ENCODE measurements around the gene SLTM.

The SLTM gene

DNA sequence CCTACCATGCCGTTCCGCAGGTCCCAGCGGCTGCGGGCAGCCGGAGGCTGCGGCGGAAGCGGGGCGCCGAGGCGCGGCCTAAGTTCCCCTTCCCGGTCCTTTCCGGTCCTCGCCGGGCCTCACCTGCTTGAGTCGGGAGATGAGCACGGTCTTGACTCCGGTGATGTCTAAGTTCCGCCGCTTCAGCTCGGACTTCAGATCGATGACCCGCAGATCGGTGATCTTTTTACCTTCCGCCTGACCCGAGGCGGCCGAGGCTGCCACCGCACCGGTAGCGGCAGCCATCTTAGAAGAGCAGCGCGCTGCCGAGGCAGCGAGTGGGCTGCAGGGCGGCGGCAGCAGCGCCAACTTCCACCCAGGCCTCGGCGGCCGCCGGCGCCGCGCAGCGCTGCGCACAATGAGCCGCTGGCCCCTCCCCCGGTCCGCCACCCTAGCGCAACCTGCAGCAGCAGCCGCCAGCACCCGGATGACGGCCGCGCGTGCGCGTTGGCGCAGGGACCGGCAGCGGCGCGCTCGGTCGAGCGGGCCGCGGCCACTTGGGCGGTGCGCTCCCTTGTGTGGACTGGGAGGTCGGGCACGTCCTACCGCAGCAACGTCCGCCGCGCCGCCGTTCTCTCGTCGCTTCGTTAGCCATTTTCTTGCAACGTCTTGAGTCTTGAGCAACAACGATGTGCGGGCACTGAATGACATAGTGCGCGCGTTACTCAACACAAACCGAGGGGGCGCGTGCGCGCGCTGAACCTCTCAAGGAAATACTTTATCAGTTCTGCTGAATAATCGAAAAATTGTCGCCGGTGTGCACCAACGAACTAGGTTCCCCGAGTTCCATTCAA lies at the start of gene SLTM:
TSS of gene SLTM (minus strand) at position 399 of the 833 bp plus-strand sequence. CDS start at position 285, 114 bp downstream.
- peaks cover 7 to 11% of the 10 kb centered on the region in 2 donors for H3K36me3 ChIP-seq (ENCODE audit: control insufficient read depth in 2 of 2, insufficient read depth in 2 of 2, low read length in 2 of 2)
- H3K27ac ChIP-seq (ENCODE audit: low read depth in 2 of 2, low read length in 2 of 2), result peak within 1 kb of the TSS; percentile 99
- H3K4me1 ChIP-seq (ENCODE audit: control insufficient read depth in 2 of 2, insufficient read depth in 2 of 2, low read length in 2 of 2), result peaks cover 3 to 21% of the 10 kb centered on the region in 2 donors
- no peaks in the 10 kb centered on the region for H3K9me3 ChIP-seq (ENCODE audit: control insufficient read depth in 2 of 2, low read length in 2 of 2)
- H3K27me3 ChIP-seq (ENCODE audit: control insufficient read depth in 2 of 2, insufficient read depth in 2 of 2, low read length in 2 of 2), result no peaks in the 10 kb centered on the region
- peak within 1 kb of the TSS; percentile 99 to 100 for H3K9ac ChIP-seq (ENCODE audit: low read depth in 1 of 2, low read length in 2 of 2)
- H3K4me3 ChIP-seq (ENCODE audit: low read length in 2 of 2), result peak within 1 kb of the TSS; percentile 98 to 99

DNA sequence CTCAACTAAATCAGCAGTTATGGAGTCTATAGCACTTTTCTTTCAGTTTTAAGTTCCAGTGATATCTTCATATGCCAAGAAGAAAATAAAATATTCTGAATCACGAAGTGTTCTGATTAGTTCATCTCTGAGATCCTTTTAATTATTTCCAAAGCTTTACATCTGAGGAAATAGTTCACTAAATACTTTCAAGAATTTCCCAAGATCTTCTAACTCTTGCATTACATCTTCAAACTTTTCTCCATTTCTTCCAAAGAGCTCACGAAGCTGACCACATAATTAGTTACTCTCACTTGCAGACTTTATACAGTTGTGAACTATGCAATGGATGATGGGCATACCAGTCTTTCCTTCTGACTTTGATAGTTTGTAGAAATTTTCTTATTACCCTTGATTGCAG lies 49.8 kb upstream of the SLTM start:
- H3K9me3 ChIP-seq (ENCODE audit: control insufficient read depth in 2 of 2, low read length in 2 of 2), result no peaks in the 10 kb centered on the region
- H3K4me3 ChIP-seq (ENCODE audit: low read length in 2 of 2), result no peak overlapping the region
- H3K9ac ChIP-seq (ENCODE audit: low read depth in 1 of 2, low read length in 2 of 2), result no peak overlapping the region
- H3K27ac ChIP-seq (ENCODE audit: low read depth in 2 of 2, low read length in 2 of 2), result no peak overlapping the region
- no peaks in the 10 kb centered on the region for H3K36me3 ChIP-seq (ENCODE audit: control insufficient read depth in 2 of 2, insufficient read depth in 2 of 2, low read length in 2 of 2)
- H3K27me3 ChIP-seq (ENCODE audit: control insufficient read depth in 2 of 2, insufficient read depth in 2 of 2, low read length in 2 of 2), result no peaks in the 10 kb centered on the region
- H3K4me1 ChIP-seq (ENCODE audit: control insufficient read depth in 2 of 2, insufficient read depth in 2 of 2, low read length in 2 of 2), result peaks cover 6 to 8% of the 10 kb centered on the region in 2 donors

DNA sequence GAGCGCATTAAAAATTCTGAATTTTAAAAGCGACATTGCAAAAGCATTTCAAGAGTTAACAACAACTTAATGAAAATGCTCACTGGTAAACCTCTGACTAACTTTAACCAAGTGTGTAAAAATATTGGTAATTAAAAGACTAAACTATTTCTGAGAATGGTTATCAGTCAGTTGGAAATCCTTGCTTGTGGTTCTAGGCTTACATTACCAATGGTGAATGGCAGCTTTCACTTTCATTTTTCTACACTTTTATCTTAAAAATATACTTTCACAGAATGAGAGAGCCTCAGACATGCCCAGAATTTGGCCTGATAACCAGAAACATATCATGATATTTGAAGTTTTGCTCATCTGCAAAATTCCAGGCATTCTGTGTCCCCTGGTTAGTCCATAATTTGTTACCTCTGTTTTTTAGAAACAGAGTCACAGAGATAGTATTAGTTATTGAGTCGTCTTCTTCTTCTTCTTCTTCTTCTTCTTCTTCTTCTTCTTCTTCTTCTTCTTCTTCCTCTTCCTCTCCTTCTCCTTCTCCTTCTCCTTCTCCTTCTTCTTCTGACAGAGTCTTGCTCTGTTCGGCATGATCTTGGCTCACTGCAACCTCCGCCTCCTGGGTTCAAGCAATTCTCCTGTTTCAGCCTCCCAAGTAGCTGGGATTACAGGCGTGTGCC lies 48.5 kb upstream of the SLTM start:
- no peak overlapping the region for H3K9ac ChIP-seq (ENCODE audit: low read depth in 1 of 2, low read length in 2 of 2)
- no peaks in the 10 kb centered on the region for H3K36me3 ChIP-seq (ENCODE audit: control insufficient read depth in 2 of 2, insufficient read depth in 2 of 2, low read length in 2 of 2)
- H3K4me1 ChIP-seq (ENCODE audit: control insufficient read depth in 2 of 2, insufficient read depth in 2 of 2, low read length in 2 of 2), result peaks cover 6 to 8% of the 10 kb centered on the region in 2 donors
- H3K9me3 ChIP-seq (ENCODE audit: control insufficient read depth in 2 of 2, low read length in 2 of 2), result no peaks in the 10 kb centered on the region
- H3K27me3 ChIP-seq (ENCODE audit: control insufficient read depth in 2 of 2, insufficient read depth in 2 of 2, low read length in 2 of 2), result no peaks in the 10 kb centered on the region
- H3K27ac ChIP-seq (ENCODE audit: low read depth in 2 of 2, low read length in 2 of 2), result no peak overlapping the region
- no peak overlapping the region for H3K4me3 ChIP-seq (ENCODE audit: low read length in 2 of 2)

DNA sequence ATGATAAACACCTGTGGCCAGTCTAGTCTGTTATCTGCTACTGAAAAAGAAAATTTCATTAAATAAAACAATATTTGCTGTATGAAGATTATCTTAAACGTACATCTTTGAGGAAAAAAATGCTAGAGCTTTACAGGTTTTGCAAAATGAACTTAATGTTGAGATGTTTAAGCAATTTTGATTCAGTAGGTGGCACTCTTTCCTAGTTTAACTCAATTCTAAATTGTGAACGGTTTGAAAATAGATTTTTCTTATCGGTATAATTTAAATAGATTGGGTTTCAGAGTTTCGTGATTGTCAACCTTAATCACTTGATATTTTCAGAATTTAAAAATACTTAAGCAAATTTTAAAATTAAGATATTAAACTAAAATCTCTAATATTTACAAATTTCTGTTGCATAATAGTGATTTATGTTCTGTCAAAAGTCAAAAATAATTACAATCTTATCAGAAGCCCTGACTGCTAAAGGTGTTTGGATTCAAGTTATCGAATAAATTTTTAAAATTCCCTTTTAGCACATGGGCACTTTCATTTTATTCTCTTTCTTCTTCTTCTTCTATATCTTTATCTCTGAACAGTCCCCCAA lies 47.0 kb upstream of the SLTM start:
- no peaks in the 10 kb centered on the region for H3K27me3 ChIP-seq (ENCODE audit: control insufficient read depth in 2 of 2, insufficient read depth in 2 of 2, low read length in 2 of 2)
- H3K36me3 ChIP-seq (ENCODE audit: control insufficient read depth in 2 of 2, insufficient read depth in 2 of 2, low read length in 2 of 2), result no peaks in the 10 kb centered on the region
- H3K9ac ChIP-seq (ENCODE audit: low read depth in 1 of 2, low read length in 2 of 2), result no peak overlapping the region
- H3K4me3 ChIP-seq (ENCODE audit: low read length in 2 of 2), result no peak overlapping the region
- no peaks in the 10 kb centered on the region for H3K9me3 ChIP-seq (ENCODE audit: control insufficient read depth in 2 of 2, low read length in 2 of 2)
- H3K27ac ChIP-seq (ENCODE audit: low read depth in 2 of 2, low read length in 2 of 2), result no peak overlapping the region
- H3K4me1 ChIP-seq (ENCODE audit: control insufficient read depth in 2 of 2, insufficient read depth in 2 of 2, low read length in 2 of 2), result peaks cover 6% of the 10 kb centered on the region in 2 donors

DNA sequence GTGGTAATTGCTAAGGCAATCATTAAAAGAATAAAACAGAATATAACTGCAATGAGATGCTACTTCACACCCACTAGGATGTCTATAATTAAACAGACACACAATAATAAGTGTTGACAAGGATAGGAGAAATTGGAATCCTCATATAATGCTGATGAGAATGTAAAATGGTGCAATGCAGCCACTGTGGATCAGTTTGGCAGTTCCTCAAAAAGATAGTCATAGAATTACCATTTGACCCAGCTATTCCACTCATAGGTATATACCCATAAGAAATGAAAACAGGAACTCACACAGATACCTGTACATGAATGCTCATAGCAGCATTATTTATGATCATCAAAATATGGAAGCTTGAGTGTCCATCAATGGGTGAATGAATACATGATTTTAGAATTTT lies 44.4 kb upstream of the SLTM start:
- Histone ChIP-seq H3K4me3 (ENCODE audit: low read length in 2 of 2) (no peak overlapping the region), H3K36me3 (ENCODE audit: control insufficient read depth in 2 of 2, insufficient read depth in 2 of 2, low read length in 2 of 2) (no peaks in the 10 kb centered on the region), H3K27ac (ENCODE audit: low read depth in 2 of 2, low read length in 2 of 2) (no peak overlapping the region), H3K9me3 (ENCODE audit: control insufficient read depth in 2 of 2, low read length in 2 of 2) (no peaks in the 10 kb centered on the region), H3K4me1 (ENCODE audit: control insufficient read depth in 2 of 2, insufficient read depth in 2 of 2, low read length in 2 of 2) (peaks cover 6% of the 10 kb centered on the region in 2 donors), H3K9ac (ENCODE audit: low read depth in 1 of 2, low read length in 2 of 2) (no peak overlapping the region), H3K27me3 (ENCODE audit: control insufficient read depth in 2 of 2, insufficient read depth in 2 of 2, low read length in 2 of 2) (no peaks in the 10 kb centered on the region)

DNA sequence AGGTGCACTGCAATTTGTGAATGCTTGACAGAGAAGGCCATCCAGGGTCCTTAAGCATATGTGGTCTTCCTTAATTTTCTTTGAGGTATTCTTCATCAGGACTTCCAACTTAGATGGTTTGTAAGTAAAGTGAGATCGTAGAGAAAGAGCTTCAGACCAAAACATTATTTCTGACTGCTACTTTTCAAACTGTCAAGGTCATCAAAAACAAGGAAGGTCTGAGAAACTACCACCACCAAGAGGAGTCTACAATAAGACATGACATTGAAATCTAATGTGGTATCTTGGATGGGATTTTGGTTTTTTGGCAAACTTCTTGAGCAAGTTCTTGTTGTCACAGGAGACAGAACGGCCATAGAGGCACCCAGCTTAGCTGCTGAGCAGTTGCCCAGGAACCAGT lies 34.0 kb upstream of the SLTM start:
- Histone ChIP-seq H3K9me3 (ENCODE audit: control insufficient read depth in 2 of 2, low read length in 2 of 2) (no peaks in the 10 kb centered on the region), H3K27ac (ENCODE audit: low read depth in 2 of 2, low read length in 2 of 2) (no peak overlapping the region), H3K4me3 (ENCODE audit: low read length in 2 of 2) (no peak overlapping the region), H3K4me1 (ENCODE audit: control insufficient read depth in 2 of 2, insufficient read depth in 2 of 2, low read length in 2 of 2) (peaks cover 0 to 4% of the 10 kb centered on the region in 2 donors), H3K27me3 (ENCODE audit: control insufficient read depth in 2 of 2, insufficient read depth in 2 of 2, low read length in 2 of 2) (no peaks in the 10 kb centered on the region), H3K36me3 (ENCODE audit: control insufficient read depth in 2 of 2, insufficient read depth in 2 of 2, low read length in 2 of 2) (no peaks in the 10 kb centered on the region), H3K9ac (ENCODE audit: low read depth in 1 of 2, low read length in 2 of 2) (no peak overlapping the region)

DNA sequence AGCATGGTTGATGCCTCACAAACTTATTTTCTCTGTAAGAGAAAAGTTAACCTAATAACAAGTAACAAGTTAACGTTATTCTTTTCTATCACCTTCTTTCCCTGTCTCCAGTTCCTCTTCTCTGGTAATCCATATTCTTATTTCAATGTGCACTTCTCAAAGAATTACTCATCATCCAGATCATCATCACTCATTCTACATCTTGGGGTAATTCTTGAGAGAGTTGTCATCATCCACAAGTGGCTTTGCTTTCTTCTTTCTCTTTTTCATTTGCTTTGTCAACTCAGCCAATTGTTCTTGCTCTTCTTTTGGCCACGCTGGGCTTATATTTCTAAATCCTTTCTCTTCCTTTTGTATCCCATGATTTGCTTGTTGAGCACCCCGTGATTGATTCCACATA lies 33.2 kb upstream of the SLTM start:
- H3K9me3 ChIP-seq (ENCODE audit: control insufficient read depth in 2 of 2, low read length in 2 of 2), result no peaks in the 10 kb centered on the region
- H3K36me3 ChIP-seq (ENCODE audit: control insufficient read depth in 2 of 2, insufficient read depth in 2 of 2, low read length in 2 of 2), result no peaks in the 10 kb centered on the region
- H3K9ac ChIP-seq (ENCODE audit: low read depth in 1 of 2, low read length in 2 of 2), result no peak overlapping the region
- peaks cover 0 to 4% of the 10 kb centered on the region in 2 donors for H3K4me1 ChIP-seq (ENCODE audit: control insufficient read depth in 2 of 2, insufficient read depth in 2 of 2, low read length in 2 of 2)
- no peaks in the 10 kb centered on the region for H3K27me3 ChIP-seq (ENCODE audit: control insufficient read depth in 2 of 2, insufficient read depth in 2 of 2, low read length in 2 of 2)
- H3K27ac ChIP-seq (ENCODE audit: low read depth in 2 of 2, low read length in 2 of 2), result no peak overlapping the region
- no peak overlapping the region for H3K4me3 ChIP-seq (ENCODE audit: low read length in 2 of 2)

DNA sequence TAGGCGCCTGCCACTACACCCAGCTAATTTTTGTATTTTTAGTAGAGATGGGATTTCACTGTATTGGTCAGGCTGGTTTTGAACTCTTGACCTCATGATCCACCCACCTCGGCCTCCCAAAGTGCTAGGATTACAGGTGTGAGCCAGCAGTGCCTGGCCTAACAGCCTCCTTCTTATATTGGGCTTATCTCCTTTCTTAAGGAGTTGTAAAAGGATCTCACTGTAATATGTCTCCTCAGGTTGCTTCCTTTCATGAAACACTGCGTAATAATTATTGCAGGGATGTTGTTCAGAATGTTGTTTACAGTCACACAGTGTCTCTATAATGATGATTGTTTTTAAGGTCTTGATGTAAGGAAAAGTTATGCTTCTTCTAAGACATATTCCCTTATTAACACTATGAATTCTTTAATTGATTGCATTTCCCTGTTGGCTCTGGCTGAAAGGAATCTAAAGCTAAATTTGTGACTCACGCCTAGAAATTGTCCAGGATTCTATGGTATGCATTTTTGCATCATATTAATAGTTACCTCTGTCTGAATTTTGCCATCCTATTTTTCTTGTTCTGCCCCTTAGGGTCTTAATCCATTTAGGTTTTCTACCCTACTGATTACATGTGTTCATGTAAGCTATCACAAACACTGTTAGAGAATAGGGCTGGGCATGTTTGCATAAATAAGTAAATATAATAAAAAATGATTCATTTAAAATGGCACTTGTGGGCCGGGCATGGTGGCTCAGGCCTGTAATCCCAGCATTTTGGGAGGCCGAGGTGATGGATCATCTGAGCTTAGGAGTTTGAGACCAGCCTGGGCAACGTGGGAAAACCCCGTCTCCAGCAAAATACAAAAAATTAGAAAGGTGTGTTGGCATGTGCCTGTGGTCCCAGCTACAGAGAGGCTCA lies 29.4 kb upstream of the SLTM start:
- H3K9ac ChIP-seq (ENCODE audit: low read depth in 1 of 2, low read length in 2 of 2), result no peak overlapping the region
- H3K4me1 ChIP-seq (ENCODE audit: control insufficient read depth in 2 of 2, insufficient read depth in 2 of 2, low read length in 2 of 2), result peaks cover 0 to 4% of the 10 kb centered on the region in 2 donors
- no peak overlapping the region for H3K4me3 ChIP-seq (ENCODE audit: low read length in 2 of 2)
- H3K36me3 ChIP-seq (ENCODE audit: control insufficient read depth in 2 of 2, insufficient read depth in 2 of 2, low read length in 2 of 2), result no peaks in the 10 kb centered on the region
- H3K27ac ChIP-seq (ENCODE audit: low read depth in 2 of 2, low read length in 2 of 2), result no peak overlapping the region
- H3K9me3 ChIP-seq (ENCODE audit: control insufficient read depth in 2 of 2, low read length in 2 of 2), result no peaks in the 10 kb centered on the region
- H3K27me3 ChIP-seq (ENCODE audit: control insufficient read depth in 2 of 2, insufficient read depth in 2 of 2, low read length in 2 of 2), result no peaks in the 10 kb centered on the region

DNA sequence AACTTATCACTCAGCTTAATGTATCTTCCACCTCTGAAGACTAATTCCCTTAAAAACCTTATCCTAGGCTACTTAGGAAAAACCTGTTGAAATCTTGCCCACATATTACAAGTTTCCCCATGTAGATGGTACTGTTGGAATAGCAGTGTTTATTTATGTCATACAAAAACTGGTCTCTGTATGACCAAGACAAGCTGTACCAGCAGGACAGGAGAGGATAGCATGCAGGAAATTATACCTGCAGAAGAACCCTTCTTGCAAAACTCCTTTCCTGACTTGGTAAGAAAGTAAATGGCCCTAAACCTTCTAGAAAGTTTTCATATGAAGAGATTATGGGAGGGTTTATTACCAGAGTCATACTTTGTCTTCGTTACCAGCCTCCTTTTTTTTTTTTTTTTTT lies 28.7 kb upstream of the SLTM start:
- Histone ChIP-seq H3K9me3 (ENCODE audit: control insufficient read depth in 2 of 2, low read length in 2 of 2) (no peaks in the 10 kb centered on the region), H3K27me3 (ENCODE audit: control insufficient read depth in 2 of 2, insufficient read depth in 2 of 2, low read length in 2 of 2) (no peaks in the 10 kb centered on the region), H3K9ac (ENCODE audit: low read depth in 1 of 2, low read length in 2 of 2) (no peak overlapping the region), H3K4me1 (ENCODE audit: control insufficient read depth in 2 of 2, insufficient read depth in 2 of 2, low read length in 2 of 2) (peaks cover 3 to 4% of the 10 kb centered on the region in 2 donors), H3K4me3 (ENCODE audit: low read length in 2 of 2) (no peak overlapping the region), H3K27ac (ENCODE audit: low read depth in 2 of 2, low read length in 2 of 2) (no peak overlapping the region), H3K36me3 (ENCODE audit: control insufficient read depth in 2 of 2, insufficient read depth in 2 of 2, low read length in 2 of 2) (no peaks in the 10 kb centered on the region)

Measured in mucosa of rectum (tissue), 2 donors.